GM18870 (cell line): ENCODE measurements around the gene ANXA9.

Experiments
- ATAC-seq: cut with Tn5 transposase; IDR thresholded peaks from one replicate; pipeline ENCODE4 v1.9.1; 2021; ENCODE audit warnings: moderate library complexity; ENCODE audit not compliant: unreplicated experiment

ANXA9 gene

DNA sequence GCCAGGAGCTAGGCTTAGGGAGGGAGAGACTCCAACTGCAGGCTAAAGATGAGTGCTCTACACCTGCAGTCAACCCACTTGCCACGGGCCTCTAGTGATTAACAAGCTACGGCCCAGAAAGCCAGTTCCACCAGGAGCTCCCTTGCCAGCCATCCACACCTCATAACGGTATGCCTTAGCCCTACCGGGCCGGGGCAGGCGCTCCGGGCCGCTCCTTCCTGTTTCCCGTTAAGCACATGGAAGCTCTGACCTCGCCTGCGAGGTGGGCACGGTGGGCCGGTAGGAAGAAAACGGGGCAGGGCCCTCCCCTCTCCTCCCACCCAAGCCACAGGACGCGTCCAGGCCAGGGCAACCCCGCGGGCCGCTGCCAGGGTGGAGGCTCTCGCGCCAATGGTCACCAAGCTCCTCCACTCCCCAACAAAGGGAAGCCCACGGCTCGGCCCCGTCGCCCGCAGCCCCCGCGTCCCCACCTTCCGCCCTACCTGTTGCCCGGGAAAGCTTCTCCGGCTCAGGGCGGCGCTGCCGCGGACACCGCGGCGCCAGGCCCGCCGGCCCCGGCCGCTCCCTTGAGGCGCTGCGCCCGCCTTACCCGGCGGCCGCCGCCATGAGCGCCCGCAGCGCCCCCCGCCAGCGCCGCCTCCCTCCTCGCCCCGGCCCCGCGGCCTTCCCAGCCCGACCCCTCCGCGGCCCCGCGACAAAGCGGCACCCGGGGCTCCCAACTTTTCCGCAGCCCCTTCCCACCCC lies 8.1 kb upstream of the ANXA9 start:
- no peak for ATAC-seq

DNA sequence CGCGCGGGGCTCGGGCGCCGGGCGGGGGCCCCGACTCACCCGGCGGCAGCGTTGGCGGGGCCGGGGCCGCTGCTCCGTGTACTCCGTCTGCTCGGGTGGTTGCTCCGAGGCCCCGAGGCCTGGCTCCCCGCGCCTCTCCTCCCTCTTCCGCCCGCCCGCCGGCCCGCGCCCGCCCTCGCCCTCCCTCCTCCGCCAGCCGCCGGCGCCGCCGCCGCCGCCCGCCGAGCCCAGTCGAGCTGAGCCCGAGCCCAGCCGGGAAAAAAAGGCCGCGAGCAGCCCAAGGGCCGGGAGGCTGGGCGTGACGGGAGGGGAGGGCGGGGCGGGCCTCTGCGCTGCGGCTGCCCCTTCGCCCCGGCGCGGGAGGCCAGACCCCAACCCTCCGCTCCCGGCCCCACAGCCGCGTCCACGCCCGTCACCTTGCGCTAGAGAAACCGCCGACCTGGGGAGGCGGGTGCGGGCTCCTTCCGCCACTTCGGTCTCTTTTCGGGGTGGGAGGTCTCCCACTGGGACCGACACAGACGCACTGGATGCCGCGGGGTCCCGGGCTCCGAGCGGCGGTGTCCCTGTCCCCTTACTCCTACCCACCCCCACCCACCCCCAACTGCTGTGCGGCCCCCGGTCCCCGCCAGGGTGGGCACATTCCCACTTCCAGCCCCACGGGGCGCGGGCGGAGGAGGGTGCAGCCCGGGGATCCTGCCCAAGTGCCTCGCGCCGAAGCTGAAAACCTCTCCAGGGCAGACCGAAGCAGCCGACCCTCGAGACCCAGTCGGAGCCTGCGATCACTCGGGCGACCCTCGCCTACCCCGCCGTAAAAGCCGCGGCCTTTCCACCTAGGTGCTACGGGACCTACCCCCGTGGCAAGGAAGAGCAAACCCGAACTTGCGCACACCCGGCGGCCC lies 7.3 kb upstream of the ANXA9 start, which contains the start of gene CERS2:
Gene CERS2, minus strand, starts transcription at position 256 of the 899 bp plus-strand sequence. CDS start 5,745 bp downstream, outside the sequence.
- no peak for ATAC-seq

DNA sequence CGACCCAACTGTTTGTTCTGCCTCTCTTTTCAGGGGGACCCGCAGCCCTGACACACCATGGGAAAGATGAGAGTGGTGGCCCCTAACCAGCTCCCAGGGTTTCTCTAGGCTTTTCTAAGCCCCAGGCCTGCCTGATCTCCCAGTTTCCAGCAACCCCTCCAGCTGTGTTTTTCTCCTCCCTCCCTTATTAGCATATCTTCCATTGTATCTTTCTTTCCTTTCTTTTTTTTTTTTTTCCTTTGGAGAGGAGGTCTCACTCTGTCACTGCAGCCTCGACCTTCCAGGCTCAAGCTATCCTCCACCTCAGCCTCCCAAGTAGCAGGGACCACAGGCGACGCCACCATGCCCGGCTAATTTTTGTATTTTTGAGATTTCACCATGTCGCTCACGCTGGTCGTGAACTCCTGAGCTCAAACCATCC lies 5.7 kb upstream of the ANXA9 start:
- ATAC-seq, result no peak

DNA sequence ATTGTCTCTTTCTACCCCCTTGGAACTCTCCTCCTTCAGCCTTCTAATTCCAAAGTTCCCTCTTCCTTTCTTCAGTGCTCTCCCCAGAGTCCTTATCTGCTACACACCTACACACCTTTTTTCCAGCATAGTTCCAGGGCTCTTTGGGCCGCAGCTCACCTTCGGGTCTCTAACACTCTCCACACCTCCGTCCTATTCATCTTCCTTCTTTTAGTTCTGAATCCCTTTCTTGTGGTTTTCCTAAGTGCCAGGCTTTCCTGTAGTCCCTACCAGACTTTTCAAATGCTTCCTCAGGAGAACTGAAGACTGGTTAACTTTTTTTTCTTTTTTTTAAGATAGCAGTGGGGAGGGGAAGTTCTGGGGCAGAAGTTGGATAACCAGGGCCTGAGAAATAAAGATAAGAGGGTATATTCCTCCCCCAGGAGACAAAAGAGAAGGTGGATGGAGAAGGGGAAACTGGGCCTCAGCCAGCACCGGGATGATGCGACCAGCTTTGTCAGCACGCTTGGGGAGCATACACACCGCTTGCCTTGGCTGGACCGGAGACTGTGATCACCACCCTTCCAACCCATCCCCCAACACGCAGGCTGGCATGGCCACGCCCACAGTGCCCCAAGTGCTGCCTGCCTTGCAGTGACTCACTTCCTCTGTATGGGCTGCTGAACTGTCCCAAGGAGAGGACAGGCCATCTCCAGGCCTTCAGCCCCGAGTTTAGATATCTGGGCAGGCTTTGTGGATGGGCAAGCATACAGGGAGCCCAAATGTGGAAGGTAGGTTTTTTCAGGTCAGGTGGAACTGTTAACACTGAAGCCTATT lies 5.0 kb upstream of the ANXA9 start:
- no peak for ATAC-seq

DNA sequence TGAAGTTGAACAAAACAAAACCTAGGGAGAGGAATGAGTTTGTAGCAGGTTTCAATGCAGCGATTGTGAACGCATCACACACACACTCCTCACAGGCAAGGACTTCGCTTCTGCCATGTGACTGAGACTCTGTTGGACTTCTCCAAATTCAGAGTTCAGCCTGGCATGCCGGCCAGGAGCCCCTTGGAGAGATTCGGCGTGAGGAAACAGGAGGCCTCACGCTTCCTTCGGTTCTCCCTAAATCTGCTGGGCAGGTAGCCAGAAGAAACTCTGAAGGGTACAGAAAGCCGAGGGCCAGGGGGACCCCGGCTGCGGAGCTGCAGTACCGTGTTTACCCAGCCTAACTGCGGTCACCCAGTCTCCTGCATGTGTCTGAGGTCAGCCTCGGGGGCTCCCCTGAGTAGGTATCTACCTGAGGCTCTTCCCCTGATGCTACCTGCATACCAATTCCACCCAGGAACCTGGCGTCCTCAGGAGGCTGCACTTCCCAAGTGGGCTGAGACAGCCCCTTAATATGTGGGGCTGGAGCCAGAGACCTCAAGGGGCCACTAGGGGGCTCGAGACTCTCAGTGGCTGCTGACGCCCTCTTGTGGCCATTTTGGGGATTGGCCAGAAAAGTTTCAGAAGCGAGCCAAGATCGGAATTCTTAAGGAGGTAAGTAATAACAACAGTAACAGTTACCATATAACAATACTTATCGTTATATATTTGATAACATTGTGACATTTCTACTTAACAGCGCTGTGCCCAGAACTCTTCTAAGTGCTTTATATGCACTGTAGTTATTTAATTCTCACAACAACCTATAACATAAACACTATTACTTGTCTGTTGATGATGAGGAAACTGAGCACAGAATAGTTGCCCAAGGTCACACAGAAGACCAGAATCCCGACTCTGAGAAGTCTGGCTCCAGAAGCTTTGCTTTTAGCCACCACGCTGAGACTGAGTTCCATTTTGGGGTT lies 2.7 kb upstream of the ANXA9 start:
- no peak for ATAC-seq

DNA sequence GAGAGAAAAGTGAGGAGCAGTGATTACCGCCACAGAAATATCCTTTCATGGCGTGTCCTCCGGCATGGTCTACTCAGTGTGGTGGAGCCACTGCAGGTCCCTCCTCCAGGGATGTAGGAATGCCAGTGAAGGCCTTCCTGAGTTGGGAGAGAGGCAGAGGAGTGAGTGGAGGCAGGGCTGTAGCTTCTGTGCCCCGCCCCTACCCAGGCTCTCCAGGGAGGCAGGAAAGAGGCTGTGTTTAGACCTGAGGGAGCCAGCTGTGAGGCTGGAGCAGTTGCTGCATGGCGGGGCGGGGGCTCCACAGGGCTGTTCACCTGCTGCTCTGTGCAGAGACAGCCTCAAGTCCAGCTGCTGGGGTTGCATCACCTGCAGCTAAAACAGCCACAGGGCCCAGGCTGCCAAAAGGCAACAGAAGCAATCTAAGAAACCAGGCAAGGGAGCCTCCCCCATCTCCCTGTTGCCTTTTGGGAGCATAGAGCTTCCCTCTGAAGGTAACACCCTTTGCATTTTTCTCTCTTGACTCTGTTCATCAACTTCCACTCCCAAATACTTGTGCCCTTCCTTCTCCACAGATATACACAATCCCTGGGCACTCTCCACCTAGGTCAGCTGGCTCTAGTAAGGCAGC lies 801 bp upstream of the ANXA9 start:
- no peak for ATAC-seq

DNA sequence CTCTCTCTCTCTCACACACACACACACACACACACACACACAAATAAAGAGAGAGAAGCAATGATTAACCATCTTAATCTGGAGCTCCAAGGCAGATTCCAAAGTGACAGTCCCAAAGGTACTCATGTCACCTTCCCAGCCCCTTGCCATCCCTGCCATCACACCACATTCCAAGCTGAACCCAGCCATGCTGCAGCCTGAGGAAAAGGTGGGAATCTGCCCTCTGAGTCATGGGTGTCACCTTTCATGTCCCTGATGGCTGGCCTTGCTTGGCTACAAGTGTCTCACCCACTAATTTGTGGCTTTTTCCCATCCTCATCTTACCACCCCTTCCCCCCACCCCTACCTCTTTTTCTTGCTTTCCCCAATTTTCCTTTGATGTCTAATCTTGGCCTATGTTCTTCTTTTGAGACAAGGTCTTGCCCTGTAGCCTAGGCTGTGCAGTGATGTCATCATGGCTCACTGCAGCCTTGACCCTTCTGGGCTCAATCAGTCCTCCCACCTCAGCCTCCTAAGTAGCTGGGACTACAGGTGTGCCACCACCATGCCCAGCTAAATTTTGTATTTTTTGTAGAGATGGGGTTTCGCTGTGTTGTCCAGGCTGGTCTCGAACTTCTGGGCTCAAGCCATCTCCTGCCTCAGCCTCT lies 3.2 kb downstream of the ANXA9 start:
- no peak for ATAC-seq

DNA sequence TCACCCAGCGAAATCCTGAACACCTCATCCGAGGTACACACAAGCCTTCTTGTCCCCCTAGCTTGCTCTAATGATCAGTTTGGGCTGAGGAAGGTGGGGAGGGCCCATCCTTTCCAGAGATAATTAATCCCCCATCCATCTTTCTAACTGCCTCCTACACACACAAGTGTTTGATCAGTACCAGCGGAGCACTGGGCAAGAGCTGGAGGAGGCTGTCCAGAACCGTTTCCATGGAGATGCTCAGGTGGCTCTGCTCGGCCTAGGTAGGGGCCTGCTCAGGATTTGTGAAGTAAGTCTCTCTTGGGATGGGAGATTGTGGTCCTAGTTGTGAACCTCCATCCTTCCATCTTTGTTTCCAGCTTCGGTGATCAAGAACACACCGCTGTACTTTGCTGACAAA lies 5.8 kb downstream of the ANXA9 start:
- ATAC-seq, result no peak

DNA sequence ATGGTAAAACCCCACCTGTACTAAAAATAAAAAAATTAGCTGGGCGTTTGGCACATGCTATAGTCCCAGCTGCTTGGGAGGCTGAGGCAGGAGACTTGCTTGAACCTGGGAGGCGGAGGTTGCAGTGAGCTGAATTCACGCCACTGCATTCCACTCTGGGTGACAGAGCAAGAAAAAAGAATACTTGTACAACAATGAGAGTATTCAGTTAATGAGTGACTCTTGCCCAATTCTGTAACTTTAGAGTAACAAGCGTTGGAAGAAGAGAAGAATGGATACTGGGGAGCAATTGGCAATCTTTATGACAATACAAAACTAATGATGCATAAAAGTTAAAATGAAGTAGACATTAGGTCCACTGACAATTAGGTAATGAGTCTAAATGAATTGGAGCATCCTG lies 10.5 kb downstream of the ANXA9 start:
- no peak for ATAC-seq

DNA sequence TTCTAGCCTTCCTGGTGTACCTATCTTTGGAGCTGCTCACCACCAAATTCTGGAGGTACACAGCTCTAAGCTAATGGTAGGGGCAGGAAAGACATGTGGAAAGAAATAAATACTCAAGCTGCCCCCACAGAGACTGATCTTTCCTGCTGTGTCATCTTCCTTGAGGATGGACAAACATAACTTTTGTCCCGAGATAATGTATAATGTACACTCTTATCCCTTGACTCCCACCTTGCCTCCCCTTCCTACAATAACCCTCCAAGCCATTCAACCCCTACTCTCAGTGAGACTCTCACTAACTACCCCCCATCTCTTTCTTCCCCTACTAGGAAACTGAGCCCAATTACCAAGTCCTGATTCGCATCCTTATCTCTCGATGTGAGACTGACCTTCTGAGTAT lies 12.2 kb downstream of the ANXA9 start:
- ATAC-seq, result no peak

DNA sequence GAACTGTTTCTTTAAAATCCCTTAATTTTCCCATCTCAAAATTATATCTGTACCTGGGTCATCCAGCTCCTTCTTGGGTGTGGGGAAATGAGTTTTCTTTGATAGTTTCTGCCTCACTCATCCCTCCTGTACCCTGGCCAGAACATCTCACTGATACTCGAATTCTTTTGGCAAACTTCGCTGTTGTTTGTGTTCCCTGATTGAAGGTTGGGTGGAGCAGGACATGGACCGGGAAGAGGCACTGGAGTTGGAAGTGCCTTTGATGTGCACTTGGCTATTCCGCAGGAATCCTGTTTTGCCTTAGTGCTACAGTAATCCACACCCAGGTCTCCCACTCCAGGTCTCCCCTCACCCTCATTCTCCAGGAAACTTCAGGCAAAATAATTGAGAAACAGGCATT lies 13.4 kb downstream of the ANXA9 start:
- no peak for ATAC-seq

DNA sequence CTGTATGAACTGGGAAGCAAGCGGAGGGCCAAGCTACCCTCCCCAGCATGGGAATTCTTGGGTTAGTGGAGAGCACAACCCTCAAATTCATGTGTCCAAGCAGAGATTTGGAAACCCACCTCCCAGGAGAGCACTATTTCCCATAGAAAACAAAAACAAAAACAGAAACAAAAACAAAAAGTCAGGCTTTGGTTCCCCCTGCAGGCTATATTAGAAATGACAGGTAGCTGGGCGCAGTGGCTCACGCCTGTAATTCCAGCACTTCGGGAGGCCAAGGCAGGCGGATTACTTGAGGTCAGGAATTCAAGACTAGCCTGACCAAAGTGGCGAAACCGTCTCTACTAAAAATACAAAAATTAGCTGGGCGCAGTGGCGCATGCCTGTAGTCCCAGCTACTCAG lies 13.8 kb downstream of the ANXA9 start:
- ATAC-seq, result no peak

DNA sequence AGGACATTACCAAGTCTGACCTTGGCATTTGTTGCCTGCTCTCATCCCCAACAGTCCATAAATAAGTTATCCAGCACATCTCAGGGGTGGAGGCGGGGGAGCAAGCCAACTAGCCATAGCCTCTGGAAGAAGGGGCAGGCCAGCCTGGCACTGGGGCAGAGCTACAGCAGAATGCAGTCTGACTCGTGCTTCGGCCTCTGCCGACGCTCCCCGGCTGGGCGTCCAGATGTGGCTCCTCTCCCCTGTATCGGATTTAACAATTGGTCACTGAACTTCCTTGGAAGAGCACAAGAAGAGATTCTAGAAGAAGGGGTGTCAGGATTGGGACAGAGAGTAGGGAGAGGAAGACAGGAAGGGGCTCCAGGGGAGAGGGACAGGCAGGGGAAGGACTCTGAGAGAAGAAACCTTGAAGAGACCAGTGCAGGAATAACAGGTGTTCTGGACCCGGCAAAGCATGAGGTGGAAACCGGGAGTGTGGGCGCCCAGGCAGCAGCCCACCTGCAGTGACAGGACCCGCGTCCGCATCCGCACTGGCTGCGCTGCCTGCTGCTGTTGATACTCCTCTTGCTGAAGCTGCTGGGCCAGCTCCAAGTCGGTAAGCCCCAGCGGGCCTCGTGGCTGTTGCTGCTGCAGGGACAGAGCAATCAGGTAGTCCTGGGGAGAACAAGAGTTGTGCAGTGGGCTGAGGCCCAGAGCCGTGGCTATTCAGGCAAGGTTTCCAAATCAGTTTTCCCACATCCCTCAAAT lies 15.2 kb downstream of the ANXA9 start:
- no peak for ATAC-seq

DNA sequence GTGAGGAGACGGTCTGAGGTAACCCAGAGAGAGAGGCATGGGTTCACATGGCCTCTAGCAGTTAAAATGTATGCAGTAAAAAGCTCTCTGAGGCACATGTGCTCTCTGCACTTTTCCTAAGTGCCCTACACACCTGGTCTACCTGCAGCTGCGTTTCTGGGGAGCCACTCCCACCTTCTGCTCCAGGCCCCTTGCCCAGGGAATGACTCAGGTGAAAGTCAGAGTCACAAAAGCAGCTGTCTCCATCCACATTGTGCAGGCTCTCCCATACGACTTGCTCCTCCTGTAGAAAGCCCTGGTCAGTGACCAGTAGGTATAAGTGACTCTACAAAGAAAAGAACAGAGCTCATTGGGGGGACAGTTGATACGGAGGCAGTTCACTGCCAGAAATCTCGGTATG lies 15.9 kb downstream of the ANXA9 start:
- no peak for ATAC-seq

DNA sequence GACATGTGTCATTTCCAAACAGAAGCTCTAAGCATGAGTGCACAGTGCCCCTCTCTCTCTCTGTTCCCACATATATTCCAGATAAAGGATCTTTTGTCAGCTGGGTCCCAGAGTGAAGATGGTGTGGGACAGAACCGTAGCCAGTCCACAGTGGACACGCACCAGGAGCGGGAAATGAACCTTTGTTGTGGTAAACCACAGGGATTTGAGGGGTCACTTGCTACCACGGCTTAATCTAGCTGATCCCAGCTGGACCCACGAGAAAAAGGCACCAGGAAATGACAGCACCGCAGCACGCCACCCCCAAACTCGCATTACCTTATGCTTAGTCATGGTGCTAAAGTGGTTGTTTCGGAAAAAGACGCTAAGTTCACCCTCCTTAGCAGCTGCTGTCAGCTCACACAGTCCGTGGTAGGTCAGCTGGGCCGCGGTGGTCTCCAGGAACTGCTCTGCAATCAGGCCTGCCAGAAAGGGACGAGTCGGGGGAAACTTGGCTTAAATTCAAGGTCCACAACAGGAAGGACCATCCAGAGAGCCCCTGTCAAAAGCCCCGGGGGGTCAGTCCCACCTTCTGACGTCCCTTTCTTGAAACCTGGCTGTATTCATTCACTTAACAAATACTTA lies 17.1 kb downstream of the ANXA9 start:
- no peak for ATAC-seq

DNA sequence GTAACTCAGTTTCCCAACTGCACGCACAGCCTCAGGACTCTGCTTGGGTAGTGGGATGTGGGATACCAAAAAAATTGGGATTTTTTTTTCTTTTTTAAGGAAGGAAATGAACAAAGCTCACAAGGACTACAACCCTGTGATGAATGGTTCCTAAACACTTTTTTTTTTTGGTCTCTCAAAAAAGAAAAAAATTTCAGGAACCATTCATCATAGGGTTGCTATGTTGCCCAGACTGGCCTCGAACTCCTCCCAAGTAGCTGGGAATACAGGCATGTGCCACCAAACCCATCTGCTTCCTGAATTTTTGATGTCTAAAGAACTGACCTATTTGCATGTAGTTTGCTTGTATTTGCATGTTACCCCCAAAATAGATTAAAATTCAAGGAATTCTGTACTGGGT lies 17.8 kb downstream of the ANXA9 start:
- ATAC-seq, result no peak

DNA sequence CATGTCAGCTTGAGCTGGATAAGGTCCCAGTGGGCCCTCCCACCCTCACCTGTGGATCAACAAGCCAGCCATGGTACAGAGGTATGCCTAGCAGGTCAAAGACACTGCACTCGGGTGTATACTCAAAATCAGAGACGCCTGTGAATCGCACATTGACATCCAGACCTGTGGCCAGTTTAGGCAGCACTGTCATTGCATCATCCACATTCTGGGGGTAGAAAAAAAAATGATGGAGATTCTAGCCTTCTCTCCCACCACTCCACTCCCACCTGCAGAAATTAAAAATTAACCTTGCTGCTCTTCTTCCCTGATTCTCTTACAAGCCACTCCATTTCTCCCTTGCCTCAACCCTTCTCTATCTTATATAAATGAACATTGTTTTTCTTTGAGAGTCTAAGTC lies 18.3 kb downstream of the ANXA9 start:
- no peak for ATAC-seq

DNA sequence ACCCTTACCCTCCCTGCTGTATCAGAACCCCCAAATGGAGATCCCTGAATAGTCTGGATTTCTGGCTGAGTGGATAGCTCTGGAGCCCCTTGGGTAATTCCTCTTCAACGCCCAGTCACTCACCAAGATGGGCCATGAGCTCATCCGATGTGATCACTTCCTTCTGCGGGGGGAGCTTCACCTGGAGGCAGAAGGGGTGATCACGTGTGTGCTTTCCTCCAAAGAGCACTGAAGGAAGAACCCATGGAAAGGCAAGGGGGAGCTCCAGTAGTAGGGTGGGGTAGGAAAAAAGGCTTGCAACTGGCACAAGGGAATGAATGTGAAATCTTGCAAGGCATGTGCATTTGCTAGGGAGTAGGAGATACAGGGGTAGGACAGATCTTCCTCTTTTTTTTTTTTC lies 19.5 kb downstream of the ANXA9 start:
- no peak for ATAC-seq
